Measurements from ENCODE around the gene GPR12. TPM values are rescaled to one million over a fixed set of nuclear protein-coding genes. Genes with fewer than 3 reads are reported as not detected.

GPR12 gene
- total RNA-seq, 2 experiments from 2014 or later = not detected

- CTCF ChIA-PET = interaction anchor here (2.9 kb wide), 1 partner anchor 11 kb away, joined by 11 read pairs; no protein-coding TSS in a partner anchor
- H3K36me3 Mint-ChIP-seq (ENCODE audit: low read depth) = no peaks in the 10 kb centered on the region
- peaks cover 8% of the 10 kb centered on the region for H3K9me3 Mint-ChIP-seq
- H3K4me3 Mint-ChIP-seq = no peak overlapping the region
- H3K27ac Mint-ChIP-seq = no peak overlapping the region
- peaks cover 6% of the 10 kb centered on the region for H3K27me3 Mint-ChIP-seq
- H3K4me1 Mint-ChIP-seq = no peaks in the 10 kb centered on the region
- POLR2A ChIA-PET = no interaction called here
- no peak for DNase-seq
These were observed 51.1 kb downstream of the GPR12 start for GRCh38 chr13:26709461-26709860.

- no peak overlapping the region for H3K27ac Mint-ChIP-seq
- ChIA-PET CTCF (interaction anchor here (2.9 kb wide), 1 partner anchor 9 kb away, joined by 11 read pairs; no protein-coding TSS in a partner anchor), POLR2A (interaction anchor here (0.6 kb wide), 1 partner anchor 224 kb away, joined by 3 read pairs; no protein-coding TSS in a partner anchor)
- H3K36me3 Mint-ChIP-seq (ENCODE audit: low read depth) = no peaks in the 10 kb centered on the region
- H3K4me3 Mint-ChIP-seq = no peak overlapping the region
- no peak for DNase-seq
- H3K27me3 Mint-ChIP-seq = peaks cover 6% of the 10 kb centered on the region
- peaks cover 7% of the 10 kb centered on the region for H3K9me3 Mint-ChIP-seq
- H3K4me1 Mint-ChIP-seq = no peaks in the 10 kb centered on the region
These were observed 52.6 kb downstream of the GPR12 start for GRCh38 chr13:26708007-26708297.

- Mint-ChIP-seq H3K4me3 (no peak overlapping the region), H3K9me3 (peaks cover 1% of the 10 kb centered on the region), H3K27ac (no peak overlapping the region), H3K36me3 (ENCODE audit: low read depth) (no peaks in the 10 kb centered on the region), H3K27me3 (peaks cover 2% of the 10 kb centered on the region), H3K4me1 (no peaks in the 10 kb centered on the region)
- DNase-seq = peak; percentile 63
- CTCF ChIA-PET = interaction anchor here (1.7 to 2.9 kb wide), 3 partner anchors 8 to 523 kb away, joined by 3 to 11 read pairs (median 4); no protein-coding TSS in a partner anchor
- POLR2A ChIA-PET = interaction anchor here (0.6 kb wide), 1 partner anchor 224 kb away, joined by 3 read pairs; no protein-coding TSS in a partner anchor
These were observed 53.2 kb downstream of the GPR12 start for GRCh38 chr13:26707122-26708006.

GRCh38 chr13:26706381-26706780, 54.2 kb downstream of the GPR12 start:
- POLR2A ChIA-PET = no interaction called here
- peaks cover 2% of the 10 kb centered on the region for H3K27me3 Mint-ChIP-seq
- CTCF ChIA-PET = interaction anchor here (0.5 to 1.7 kb wide), 5 partner anchors 90 to 769 kb away, joined by 3 to 4 read pairs (median 3); no protein-coding TSS in a partner anchor
- no peaks in the 10 kb centered on the region for H3K9me3 Mint-ChIP-seq
- H3K36me3 Mint-ChIP-seq (ENCODE audit: low read depth) = no peaks in the 10 kb centered on the region
- H3K27ac Mint-ChIP-seq = no peak overlapping the region
- H3K4me3 Mint-ChIP-seq = no peak overlapping the region
- H3K4me1 Mint-ChIP-seq = no peaks in the 10 kb centered on the region
- no peak for DNase-seq

- Mint-ChIP-seq H3K9me3 (no peaks in the 10 kb centered on the region), H3K27ac (no peak overlapping the region), H3K36me3 (ENCODE audit: low read depth) (no peaks in the 10 kb centered on the region), H3K4me3 (no peak overlapping the region), H3K4me1 (no peaks in the 10 kb centered on the region), H3K27me3 (peaks cover 4% of the 10 kb centered on the region)
- no peak for DNase-seq
- POLR2A ChIA-PET = no interaction called here
- CTCF ChIA-PET = interaction anchor here (0.5 to 1.7 kb wide), 4 partner anchors 89 to 524 kb away, joined by 3 to 4 read pairs (median 3); no protein-coding TSS in a partner anchor
These were observed 55.0 kb downstream of the GPR12 start for GRCh38 chr13:26705536-26705935.

Other genes with a start within 250 kb of the GPR12 start
- under 1 TPM in 1 of 2 experiments, not detected in 1; 0.12 TPM for gene WASF3, start 203.1 kb downstream of the GPR12 start, total RNA-seq

All from activated CD4-positive, alpha-beta T cell treated with anti-CD3 and anti-CD28 coated beads, Interleukin-2, amount 10 ng/mL, durations not matched to agents 7 days and 5 days (primary cell).